ENCODE data around the gene PDPK1.
"Not testable (repeated sequence)": the region's sequence is repeated elsewhere in the genome, so short reads cannot be mapped to it uniquely, and the experiment has no call there.

Gene PDPK1

GRCh38 chr16:2528161-2529060, 9.4 kb upstream of the PDPK1 start:
- ATAC-seq (no peak), DNase-seq (ENCODE audit: low spot score in 2 of 2) (no peak)
- H3K9me3 Mint-ChIP-seq: no peaks in the 10 kb centered on the region
- peaks cover 38% of the 10 kb centered on the region for H3K4me1 Mint-ChIP-seq
- H3K4me3 Mint-ChIP-seq: no peak overlapping the region
- peaks cover 48% of the 10 kb centered on the region for H3K36me3 Mint-ChIP-seq
- no peak overlapping the region for H3K27ac Mint-ChIP-seq

- Mint-ChIP-seq H3K36me3 (peaks cover 40% of the 10 kb centered on the region), H3K4me3 (no peak overlapping the region), H3K9me3 (no peaks in the 10 kb centered on the region), H3K27ac (no peak overlapping the region), H3K4me1 (peaks cover 30% of the 10 kb centered on the region)
- ATAC-seq (no peak), DNase-seq (ENCODE audit: low spot score in 2 of 2) (no peak)
Observed at GRCh38 chr16:2529061-2529931, 8.5 kb upstream of the PDPK1 start.

GRCh38 chr16:2529961-2530628, 7.7 kb upstream of the PDPK1 start:
- Mint-ChIP-seq H3K4me3 (peak overlapping the region; percentile 31), H3K36me3 (peaks cover 32% of the 10 kb centered on the region), H3K4me1 (peaks cover 26% of the 10 kb centered on the region), H3K27ac (peak overlapping the region; percentile 97), H3K9me3 (no peaks in the 10 kb centered on the region)
- ATAC-seq (no peak), DNase-seq (ENCODE audit: low spot score in 2 of 2) (no peak)

- peak overlapping the region; percentile 97 for H3K27ac Mint-ChIP-seq
- peaks cover 26% of the 10 kb centered on the region for H3K36me3 Mint-ChIP-seq
- no peaks in the 10 kb centered on the region for H3K9me3 Mint-ChIP-seq
- DNase-seq (ENCODE audit: low spot score in 2 of 2): no peak
- no peak for ATAC-seq
- H3K4me1 Mint-ChIP-seq: peaks cover 26% of the 10 kb centered on the region
- H3K4me3 Mint-ChIP-seq: peak overlapping the region; percentile 96
Observed at GRCh38 chr16:2530629-2531318, 7.0 kb upstream of the PDPK1 start.

GRCh38 chr16:2531371-2531695, 6.5 kb upstream of the PDPK1 start, which contains the start of gene CEMP1:
TSS of gene CEMP1 (minus strand) at chr16:2531408. CDS start at chr16:2531073, 335 bp downstream.
- DNase-seq (ENCODE audit: low spot score in 2 of 2) (no peak), ATAC-seq (no peak)
- Mint-ChIP-seq H3K4me3 (peak within 1 kb of the TSS; percentile 96), H3K27ac (peak within 1 kb of the TSS; percentile 97), H3K9me3 (no peaks in the 10 kb centered on the region), H3K4me1 (peaks cover 26% of the 10 kb centered on the region), H3K36me3 (peaks cover 22% of the 10 kb centered on the region)

GRCh38 chr16:2531696-2532493, 5.9 kb upstream of the PDPK1 start:
- ATAC-seq (peak; percentile 93), DNase-seq (ENCODE audit: low spot score in 2 of 2) (peak; percentile 91 to 97)
- Mint-ChIP-seq H3K36me3 (peaks cover 22% of the 10 kb centered on the region), H3K4me3 (peak overlapping the region; percentile 96), H3K9me3 (no peaks in the 10 kb centered on the region), H3K4me1 (peaks cover 26% of the 10 kb centered on the region), H3K27ac (peak overlapping the region; percentile 97)

GRCh38 chr16:2532494-2533141, 5.2 kb upstream of the PDPK1 start:
- H3K36me3 Mint-ChIP-seq: peaks cover 28% of the 10 kb centered on the region
- H3K27ac Mint-ChIP-seq: peak overlapping the region; percentile 97
- peaks cover 26% of the 10 kb centered on the region for H3K4me1 Mint-ChIP-seq
- DNase-seq (ENCODE audit: low spot score in 2 of 2) (peak; percentile 54 to 86), ATAC-seq (peak; percentile 47)
- H3K9me3 Mint-ChIP-seq: no peaks in the 10 kb centered on the region
- peak overlapping the region; percentile 96 for H3K4me3 Mint-ChIP-seq

GRCh38 chr16:2533142-2533755, 4.6 kb upstream of the PDPK1 start:
- DNase-seq (ENCODE audit: low spot score in 2 of 2); ATAC-seq; H3K9me3 Mint-ChIP-seq: not testable (repeated sequence)
- Mint-ChIP-seq H3K27ac (peak overlapping the region; percentile 97), H3K4me1 (peaks cover 26% of the 10 kb centered on the region), H3K36me3 (peaks cover 28% of the 10 kb centered on the region), H3K4me3 (peak overlapping the region; percentile 96)

GRCh38 chr16:2533912-2534311, 3.9 kb upstream of the PDPK1 start:
- H3K4me3 Mint-ChIP-seq: peak overlapping the region; percentile 96

GRCh38 chr16:2534335-2534734, 3.5 kb upstream of the PDPK1 start:
- peaks cover 35% of the 10 kb centered on the region for H3K4me1 Mint-ChIP-seq
- peak overlapping the region; percentile 96 for H3K4me3 Mint-ChIP-seq
- H3K27ac Mint-ChIP-seq: peak overlapping the region; percentile 48
- ATAC-seq; DNase-seq (ENCODE audit: low spot score in 2 of 2); H3K9me3 Mint-ChIP-seq: not testable (repeated sequence)
- H3K36me3 Mint-ChIP-seq: peaks cover 28% of the 10 kb centered on the region

More at GRCh38 chr16:2533912-2534311, 3.9 kb upstream of the PDPK1 start:
- peak overlapping the region; percentile 48 for H3K27ac Mint-ChIP-seq
- H3K36me3 Mint-ChIP-seq: peaks cover 28% of the 10 kb centered on the region
- DNase-seq (ENCODE audit: low spot score in 2 of 2): no peak
- no peaks in the 10 kb centered on the region for H3K9me3 Mint-ChIP-seq
- ATAC-seq: no peak
- peaks cover 31% of the 10 kb centered on the region for H3K4me1 Mint-ChIP-seq

GRCh38 chr16:2535625-2536013, 2.2 kb upstream of the PDPK1 start:
- H3K4me1 Mint-ChIP-seq: peaks cover 41% of the 10 kb centered on the region
- peaks cover 28% of the 10 kb centered on the region for H3K36me3 Mint-ChIP-seq
- no peak for ATAC-seq
- H3K9me3 Mint-ChIP-seq: no peaks in the 10 kb centered on the region
- H3K27ac Mint-ChIP-seq: no peak overlapping the region
- DNase-seq (ENCODE audit: low spot score in 2 of 2): no peak
- peak overlapping the region; percentile 73 for H3K4me3 Mint-ChIP-seq

- H3K9me3 Mint-ChIP-seq; ATAC-seq; DNase-seq (ENCODE audit: low spot score in 2 of 2): not testable (repeated sequence)
- peak overlapping the region; percentile 56 for H3K27ac Mint-ChIP-seq
- H3K4me3 Mint-ChIP-seq: peak overlapping the region; percentile 74
- peaks cover 22% of the 10 kb centered on the region for H3K36me3 Mint-ChIP-seq
- H3K4me1 Mint-ChIP-seq: peaks cover 32% of the 10 kb centered on the region
Observed at GRCh38 chr16:2539192-2539844, 1.5 kb downstream of the PDPK1 start.

Data from stimulated activated effector memory CD8-positive, alpha-beta T cell treated with anti-CD3 and anti-CD28 coated beads, Interleukin-12 subunit alpha, Interleukin-12 subunit beta, amount 100 ng/mL, for 72 hours (primary cell).